Kidney (tissue), 14 donors: Measurements from ENCODE around the gene ITGBL1. TPM values are rescaled to one million over a fixed set of nuclear protein-coding genes. Genes with fewer than 3 reads are reported as not detected.

Source experiments
- DNase-seq, 5 donors: peaks; one replicate each; pipeline ENCODE4 v3.0.0-alpha.2; 2013 to 2020
- FAIRE-seq: peaks from 2 replicates; lab custom pipeline; 2012; peaks lifted over from hg19 to GRCh38; lab: Jason Lieb, UNC
- H3K27ac ChIP-seq, 2 donors: one replicate each; pipeline ENCODE4 v1.7.0; 2013; ENCODE audit warnings: low read depth in 2 of 2, low read length in 2 of 2, inconsistent platforms in 1 of 2
- H3K27me3 ChIP-seq: one replicate; pipeline ENCODE4 v1.7.1; 2013; ENCODE audit warnings: low read length, inconsistent platforms; ENCODE audit not compliant: control insufficient read depth, insufficient read depth
- H3K36me3 ChIP-seq, 3 donors: one replicate each; pipeline versions ENCODE4 v1.7.0 to v1.7.1; 2013; ENCODE audit warnings: low read length in 3 of 3, control low read depth in 1 of 3, inconsistent platforms in 1 of 3; ENCODE audit not compliant: insufficient read depth in 3 of 3, control insufficient read depth in 2 of 3
- H3K4me1 ChIP-seq, 3 donors: one replicate each; pipeline versions ENCODE4 v1.7.0 to v1.7.1; 2013; ENCODE audit warnings: low read length in 3 of 3, inconsistent platforms in 1 of 3, low read depth in 1 of 3; ENCODE audit not compliant: control insufficient read depth in 2 of 3, insufficient read depth in 2 of 3
- H3K4me3 ChIP-seq, 3 donors: one replicate each; pipeline versions ENCODE4 v1.7.0 to v1.8.1; 2013; ENCODE audit warnings: low read length in 3 of 3, control low read depth in 1 of 3, inconsistent platforms in 1 of 3
- H3K9ac ChIP-seq, 3 donors: one replicate each; pipeline versions ENCODE4 v1.7.0 to v1.7.1; 2013; ENCODE audit warnings: low read length in 3 of 3, control low read depth in 1 of 3, inconsistent platforms in 1 of 3
- H3K9me3 ChIP-seq, 3 donors: one replicate each; pipeline versions ENCODE4 v1.7.0 to v1.7.1; 2013; ENCODE audit warnings: low read length in 3 of 3, control low read depth in 1 of 3, inconsistent platforms in 1 of 3; ENCODE audit not compliant: control insufficient read depth in 2 of 3, insufficient read depth in 1 of 3
- CTCF ChIP-seq: IDR thresholded peaks from 3 replicates; pipeline ENCODE4 v1.5.1; 2012; ENCODE audit warnings: mild to moderate bottlenecking, moderate library complexity, borderline replicate concordance; ENCODE audit not compliant: insufficient read depth; ENCODE audit errors: extremely low read depth
- intact Hi-C: fragments of 100-400 bp; cut with DNase I; formaldehyde crosslinking; loops from one replicate; pipeline ENCODE4 v1.11.1; 2022
- polyA plus RNA-seq: library from polyadenylated mRNA; stranded (reverse); fragments of 350-450 nt; fragmentation: Illumina TruSeq; extraction: RNeasy Lipid Tissue Mini Kit (QIAGEN cat#74804); gene quantifications from one replicate; pipeline ENCODE4 v1.2.3, GENCODE V29; 2014; ENCODE audit warnings: low read depth, low replicate concordance; ENCODE audit not compliant: insufficient read depth
- total RNA-seq: library from RNA; stranded (reverse); fragmentation: NEBNext Ultra II Directional; extraction: Animal tissue kit (Norgen Biotek cat#: 25700); gene quantifications from one replicate; pipeline ENCODE4 v1.2.1, GENCODE V29; 2021
- donor health status: control.
- donor health status: control.
- donor health status: control.
- donor health status: control.
- donor health status: control.
- donor health status: DM: yes; HTN: yes; CAD: no.
- donor health status: Normal renal cell carcinoma (clear cell type).

ITGBL1 gene
- total and polyA plus RNA-seq, 2 donors from 2014 or later, result 1.4 to 7.7 TPM

- Histone ChIP-seq H3K27ac (no peak overlapping the region), H3K27me3 (no peaks in the 10 kb centered on the region), H3K4me3 (no peak overlapping the region), H3K4me1 (no peaks in the 10 kb centered on the region), H3K9ac (no peak overlapping the region), H3K36me3 (no peaks in the 10 kb centered on the region), H3K9me3 (peaks cover 0 to 2% (median 0%) of the 10 kb centered on the region in 3 donors)
- TF ChIP-seq CTCF, result no peak
- no peak for DNase-seq
- no peak for FAIRE-seq
- intact Hi-C loops, result no loop called here
These were observed 43.4 kb upstream of the ITGBL1 start for GRCh38 chr13:101408992-101409656.

- Histone ChIP-seq H3K9me3 (no peaks in the 10 kb centered on the region), H3K4me1 (no peaks in the 10 kb centered on the region), H3K27ac (no peak overlapping the region), H3K27me3 (no peaks in the 10 kb centered on the region), H3K36me3 (no peaks in the 10 kb centered on the region), H3K4me3 (no peak overlapping the region), H3K9ac (no peak overlapping the region)
- intact Hi-C loops, result no loop called here
- no peak for FAIRE-seq
- TF ChIP-seq CTCF, result no peak
- no peak for DNase-seq
These were observed 40.4 kb upstream of the ITGBL1 start for GRCh38 chr13:101412076-101412475.

- Histone ChIP-seq H3K4me3 (no peak overlapping the region), H3K36me3 (no peaks in the 10 kb centered on the region), H3K9ac (no peak overlapping the region), H3K27me3 (no peaks in the 10 kb centered on the region), H3K9me3 (no peaks in the 10 kb centered on the region), H3K4me1 (no peaks in the 10 kb centered on the region), H3K27ac (no peak overlapping the region)
- FAIRE-seq (no peak), DNase-seq (peak; percentile 5 to 66 (median 14))
- TF ChIP-seq CTCF, result no peak
- intact Hi-C loops, result no loop called here
These were observed 36.9 kb upstream of the ITGBL1 start for GRCh38 chr13:101415358-101416174.
